GM21367 (cell line): ENCODE data around the gene PEX5L.
"Not testable (repeated sequence)": the region's sequence is repeated elsewhere in the genome, so short reads cannot be mapped to it uniquely, and the experiment has no call there.

Experiments
- ATAC-seq: cut with Tn5 transposase; IDR thresholded peaks from one replicate; pipeline ENCODE4 v1.9.1; 2021; ENCODE audit not compliant: unreplicated experiment

The PEX5L gene

GRCh38 chr3:180017846-180018245 lies 18.9 kb downstream of the PEX5L start:
- ATAC-seq, result no peak

GRCh38 chr3:180011927-180012326 lies 24.8 kb downstream of the PEX5L start:
- no peak for ATAC-seq

- not testable (repeated sequence) for ATAC-seq
Observed at GRCh38 chr3:180008318-180008717, 28.4 kb downstream of the PEX5L start.

GRCh38 chr3:180004542-180004941 lies 32.2 kb downstream of the PEX5L start:
- ATAC-seq, result no peak

GRCh38 chr3:180002006-180002405 lies 34.7 kb downstream of the PEX5L start:
- ATAC-seq, result no peak

- ATAC-seq, result no peak
Observed at GRCh38 chr3:180000500-180000899, 36.2 kb downstream of the PEX5L start.

GRCh38 chr3:179995406-179995805 lies 41.3 kb downstream of the PEX5L start:
- no peak for ATAC-seq

GRCh38 chr3:179991883-179992282 lies 44.9 kb downstream of the PEX5L start:
- no peak for ATAC-seq

- no peak for ATAC-seq
Observed at GRCh38 chr3:179991104-179991503, 45.6 kb downstream of the PEX5L start.

GRCh38 chr3:179981646-179982045 lies 55.1 kb downstream of the PEX5L start:
- ATAC-seq, result no peak

GRCh38 chr3:179977356-179977755 lies 59.4 kb downstream of the PEX5L start:
- ATAC-seq, result no peak

GRCh38 chr3:179973931-179974361 lies 62.8 kb downstream of the PEX5L start:
- no peak for ATAC-seq

GRCh38 chr3:179972881-179973423 lies 63.8 kb downstream of the PEX5L start:
- ATAC-seq, result no peak

- no peak for ATAC-seq
Observed at GRCh38 chr3:179971280-179971679, 65.5 kb downstream of the PEX5L start.

- no peak for ATAC-seq
Observed at GRCh38 chr3:179970746-179971145, 66.0 kb downstream of the PEX5L start.

- ATAC-seq, result no peak
Observed at GRCh38 chr3:179969525-179969924, 67.2 kb downstream of the PEX5L start.

- ATAC-seq, result peak; percentile 88
Observed at GRCh38 chr3:179967622-179968021, 69.1 kb downstream of the PEX5L start.

- ATAC-seq, result no peak
Observed at GRCh38 chr3:179964890-179965289, 71.8 kb downstream of the PEX5L start.

GRCh38 chr3:179962629-179963387 lies 73.9 kb downstream of the PEX5L start:
- ATAC-seq, result no peak

GRCh38 chr3:179961703-179962078 lies 75.0 kb downstream of the PEX5L start:
- ATAC-seq, result peak; percentile 66

GRCh38 chr3:179961071-179961702 lies 75.5 kb downstream of the PEX5L start:
- peak; percentile 22 for ATAC-seq

GRCh38 chr3:179958759-179959158 lies 78.0 kb downstream of the PEX5L start:
- no peak for ATAC-seq
